Measurements from ENCODE around the gene KCNK1. TPM values are rescaled to one million over a fixed set of nuclear protein-coding genes. Genes with fewer than 3 reads are reported as not detected.

Gene KCNK1
- polyA plus RNA-seq, 1 donor (not counting 4 experiments of a cell fraction or from before 2014, with no cell fraction given) = 17.5 TPM

DNA sequence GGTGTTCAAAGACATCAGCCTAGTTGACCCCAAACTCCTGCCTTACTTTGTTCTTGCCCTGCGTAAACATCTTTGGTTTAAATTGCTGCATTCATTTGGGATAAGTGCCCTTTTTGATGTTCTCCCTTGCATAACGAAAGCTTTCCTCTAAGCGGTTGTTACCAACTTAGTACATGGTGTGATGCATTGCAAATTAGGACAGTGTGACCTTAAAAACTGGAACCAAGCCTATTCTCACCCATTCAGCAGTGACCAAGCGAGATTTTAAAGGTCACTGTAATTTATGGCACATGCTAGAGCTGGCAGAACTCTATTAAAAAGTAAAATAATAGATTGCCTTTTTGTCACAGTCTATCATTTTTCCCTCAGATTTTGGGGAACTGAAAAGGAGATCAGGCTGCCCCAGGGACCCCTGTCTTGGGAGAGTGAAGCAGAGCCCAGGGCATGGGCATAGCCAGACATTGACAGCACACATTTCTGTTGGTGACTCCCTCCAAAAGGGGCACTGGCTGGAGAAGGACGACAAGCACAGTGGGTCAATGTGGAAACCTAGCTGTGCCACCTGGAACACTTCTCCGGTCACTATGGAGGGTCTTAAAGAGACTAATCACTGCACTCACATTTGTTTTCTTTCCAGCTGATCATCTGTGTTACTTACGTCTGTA is 63.9 kb downstream of the KCNK1 start:
- Histone ChIP-seq H3K4me3 (ENCODE audit: control insufficient read depth in 2 of 3, extremely low read depth in 1 of 3, insufficient read depth in 2 of 3, low read depth in 1 of 3, low read length in 3 of 3) (no peak overlapping the region), H3K9ac (ENCODE audit: control insufficient read depth, extremely low read depth, insufficient read depth, low read length) (no peak overlapping the region), H3K36me3 (ENCODE audit: control insufficient read depth in 2 of 2, extremely low read depth in 1 of 2, insufficient read depth in 2 of 2, low read length in 2 of 2) (peaks cover 0 to 5% of the 10 kb centered on the region in 2 experiments), H3K27ac (ENCODE audit: control insufficient read depth, insufficient read depth, low read length) (no peak overlapping the region), H3K4me2 (ENCODE audit: control insufficient read depth, extremely low read depth, insufficient read depth, low read depth, low read length) (no peak overlapping the region), H3K9me1 (ENCODE audit: control insufficient read depth, extremely low read depth, insufficient read depth, low read length) (no peaks in the 10 kb centered on the region), H3K9me3 (ENCODE audit: control insufficient read depth, low read depth, low read length) (no peaks in the 10 kb centered on the region), H3K27me3 (ENCODE audit: control insufficient read depth, extremely low read depth, insufficient read depth, low read length) (no peaks in the 10 kb centered on the region), H3K4me1 (ENCODE audit: control insufficient read depth, extremely low read depth, insufficient read depth, low read length) (no peaks in the 10 kb centered on the region), H4K20me1 (ENCODE audit: control insufficient read depth, extremely low read depth, insufficient read depth, low read length) (no peaks in the 10 kb centered on the region), H2AFZ (ENCODE audit: control insufficient read depth, low read length) (no peak overlapping the region), H3K79me2 (ENCODE audit: control insufficient read depth, insufficient read depth, low read length) (no peaks in the 10 kb centered on the region)
- no peak for TF ChIP-seq EZH2 (IDR thresholded peaks at IDR 0.05; ENCODE audit: low read length)
- TF ChIP-seq, protein P1, sequence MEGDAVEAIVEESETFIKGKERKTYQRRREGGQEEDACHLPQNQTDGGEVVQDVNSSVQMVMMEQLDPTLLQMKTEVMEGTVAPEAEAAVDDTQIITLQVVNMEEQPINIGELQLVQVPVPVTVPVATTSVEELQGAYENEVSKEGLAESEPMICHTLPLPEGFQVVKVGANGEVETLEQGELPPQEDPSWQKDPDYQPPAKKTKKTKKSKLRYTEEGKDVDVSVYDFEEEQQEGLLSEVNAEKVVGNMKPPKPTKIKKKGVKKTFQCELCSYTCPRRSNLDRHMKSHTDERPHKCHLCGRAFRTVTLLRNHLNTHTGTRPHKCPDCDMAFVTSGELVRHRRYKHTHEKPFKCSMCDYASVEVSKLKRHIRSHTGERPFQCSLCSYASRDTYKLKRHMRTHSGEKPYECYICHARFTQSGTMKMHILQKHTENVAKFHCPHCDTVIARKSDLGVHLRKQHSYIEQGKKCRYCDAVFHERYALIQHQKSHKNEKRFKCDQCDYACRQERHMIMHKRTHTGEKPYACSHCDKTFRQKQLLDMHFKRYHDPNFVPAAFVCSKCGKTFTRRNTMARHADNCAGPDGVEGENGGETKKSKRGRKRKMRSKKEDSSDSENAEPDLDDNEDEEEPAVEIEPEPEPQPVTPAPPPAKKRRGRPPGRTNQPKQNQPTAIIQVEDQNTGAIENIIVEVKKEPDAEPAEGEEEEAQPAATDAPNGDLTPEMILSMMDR (optimal IDR thresholded peaks at IDR 0.05 in 1 of 3, IDR thresholded peaks at IDR 0.05 in 1 of 3, conservative IDR thresholded peaks at IDR 0.05 in 1 of 3; ENCODE audit: extremely low read depth in 1 of 3, insufficient read depth in 2 of 3, low read length in 3 of 3) = no peak
- FAIRE-seq (no peak), DNase-seq (ENCODE audit: low read depth, low spot score) (no peak)
- dilution Hi-C loops (cut with MboI; ENCODE audit: extremely low pct_ligation_motif_present, low sequenced_read_pairs) = no loop called here

DNA sequence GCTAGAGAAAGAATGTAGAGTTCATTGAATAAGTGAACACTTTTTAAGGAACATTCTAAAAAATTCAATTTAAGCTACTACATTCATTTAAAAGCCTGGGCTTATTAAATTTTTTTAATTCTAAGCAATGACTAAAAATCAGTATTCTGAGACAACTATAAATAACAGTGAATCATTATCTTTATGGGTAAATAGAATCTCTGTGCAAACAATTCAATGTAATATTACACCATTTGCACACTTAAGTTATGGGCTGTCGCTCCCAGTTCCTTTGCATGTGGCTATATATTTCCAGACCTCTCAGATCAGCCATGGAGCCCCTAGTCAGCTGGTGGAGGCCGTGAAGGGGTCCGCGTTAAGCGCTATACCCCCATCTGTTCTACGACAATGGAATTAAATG is 65.1 kb downstream of the KCNK1 start:
- H3K27ac ChIP-seq (ENCODE audit: control insufficient read depth, insufficient read depth, low read length) = no peak overlapping the region
- H3K27me3 ChIP-seq (ENCODE audit: control insufficient read depth, extremely low read depth, insufficient read depth, low read length) = no peaks in the 10 kb centered on the region
- H3K4me3 ChIP-seq (ENCODE audit: control insufficient read depth in 2 of 3, extremely low read depth in 1 of 3, insufficient read depth in 2 of 3, low read depth in 1 of 3, low read length in 3 of 3) = no peak overlapping the region
- no peak overlapping the region for H3K4me2 ChIP-seq (ENCODE audit: control insufficient read depth, extremely low read depth, insufficient read depth, low read depth, low read length)
- H3K4me1 ChIP-seq (ENCODE audit: control insufficient read depth, extremely low read depth, insufficient read depth, low read length) = no peaks in the 10 kb centered on the region
- TF ChIP-seq, protein P1 (optimal IDR thresholded peaks at IDR 0.05 in 1 of 3, IDR thresholded peaks at IDR 0.05 in 1 of 3, conservative IDR thresholded peaks at IDR 0.05 in 1 of 3; ENCODE audit: extremely low read depth in 1 of 3, insufficient read depth in 2 of 3, low read length in 3 of 3) = no peak
- TF ChIP-seq EZH2 (IDR thresholded peaks at IDR 0.05; ENCODE audit: low read length) = no peak
- H3K9me1 ChIP-seq (ENCODE audit: control insufficient read depth, extremely low read depth, insufficient read depth, low read length) = no peaks in the 10 kb centered on the region
- H2AFZ ChIP-seq (ENCODE audit: control insufficient read depth, low read length) = no peak overlapping the region
- H3K9ac ChIP-seq (ENCODE audit: control insufficient read depth, extremely low read depth, insufficient read depth, low read length) = no peak overlapping the region
- dilution Hi-C loops (cut with MboI; ENCODE audit: extremely low pct_ligation_motif_present, low sequenced_read_pairs) = no loop called here
- FAIRE-seq (no peak), DNase-seq (ENCODE audit: low read depth, low spot score) (no peak)
- peaks cover 0 to 1% of the 10 kb centered on the region in 2 experiments for H3K36me3 ChIP-seq (ENCODE audit: control insufficient read depth in 2 of 2, extremely low read depth in 1 of 2, insufficient read depth in 2 of 2, low read length in 2 of 2)
- H3K79me2 ChIP-seq (ENCODE audit: control insufficient read depth, insufficient read depth, low read length) = no peaks in the 10 kb centered on the region
- no peaks in the 10 kb centered on the region for H4K20me1 ChIP-seq (ENCODE audit: control insufficient read depth, extremely low read depth, insufficient read depth, low read length)
- H3K9me3 ChIP-seq (ENCODE audit: control insufficient read depth, low read depth, low read length) = no peaks in the 10 kb centered on the region
